Measurements from ENCODE around the gene TLN1.

DNA sequence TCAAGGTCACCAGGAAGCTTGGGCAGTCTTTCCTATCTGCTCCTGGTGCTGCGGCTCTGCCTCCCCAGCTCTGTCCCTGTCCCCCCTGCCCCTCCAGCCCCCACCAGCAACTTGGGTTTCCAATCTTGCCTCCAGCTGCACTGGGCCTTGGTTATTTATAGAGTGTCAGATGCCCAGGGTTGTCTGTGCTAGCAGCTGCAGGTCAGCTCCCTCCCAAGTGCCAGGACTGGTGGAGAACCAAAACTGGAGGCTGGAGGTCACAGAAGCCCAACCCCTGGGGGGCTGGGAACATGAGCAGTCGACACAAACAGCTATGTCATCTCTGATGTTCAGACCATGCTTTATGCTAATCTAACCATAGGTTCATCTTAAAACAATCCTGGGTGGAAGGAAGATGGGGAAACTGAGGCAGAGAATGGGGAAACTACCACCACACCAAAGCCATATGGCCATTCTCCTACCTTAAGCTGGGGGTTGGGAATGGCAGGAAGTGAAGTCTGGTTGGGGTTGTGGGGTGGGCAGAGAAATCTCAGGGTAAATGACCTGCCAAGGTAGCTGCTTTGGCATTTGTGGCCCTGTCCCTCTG, 43.9 kb downstream of the TLN1 start:
- no peak for TF ChIP-seq POLR2A (IDR thresholded peaks at IDR 0.05)
- TF ChIP-seq CTCF (IDR thresholded peaks at IDR 0.05) = no peak

All from thyroid gland (tissue), 4 donors.